GM23248 (cell line): Measurements from ENCODE around the gene MYLK3. TPM values are rescaled to one million over a fixed set of nuclear protein-coding genes. Genes with fewer than 3 reads are reported as not detected.

ENCODE experiments used
- DNase-seq: peaks from one replicate; pipeline ENCODE4 v3.0.0-alpha.2; 2015
- H2AFZ ChIP-seq: fragments of 200-600 bp; sonication (generic); 2 replicates; pipeline ENCODE4 v1.6.1; 2016; ENCODE audit warnings: antibody characterized with exemption
- H3F3A ChIP-seq: fragments of 200-600 bp; sonication (generic); 2 replicates; pipeline ENCODE4 v1.6.1; 2016; ENCODE audit warnings: mild to moderate bottlenecking, antibody characterized with exemption, mixed run types; ENCODE audit not compliant: insufficient read depth
- H3K27ac ChIP-seq: fragments of 200-600 bp; sonication (generic); 2 replicates; pipeline ENCODE4 v1.5.1; 2016; ENCODE audit warnings: mild to moderate bottlenecking
- H3K27me3 ChIP-seq: fragments of 200-600 bp; sonication (generic); replicated peaks from 2 replicates; pipeline ENCODE4 v1.6.1; 2016; ENCODE audit warnings: mild to moderate bottlenecking; ENCODE audit not compliant: insufficient read depth
- H3K36me3 ChIP-seq: fragments of 200-600 bp; sonication (generic); 2 replicates; pipeline ENCODE4 v1.6.1; 2016; ENCODE audit warnings: low read depth, mild to moderate bottlenecking
- H3K4me1 ChIP-seq: fragments of 200-600 bp; sonication (generic); 2 replicates; pipeline ENCODE4 v1.6.1; 2016; ENCODE audit warnings: mild to moderate bottlenecking; ENCODE audit not compliant: insufficient read depth
- H3K4me2 ChIP-seq: fragments of 200-600 bp; sonication (generic); one replicate; pipeline ENCODE4 v1.6.1; 2016; ENCODE audit warnings: mild to moderate bottlenecking; ENCODE audit not compliant: unreplicated experiment
- H3K4me3 ChIP-seq: fragments of 200-600 bp; sonication (generic); 2 replicates; pipeline ENCODE4 v1.5.1; 2016; ENCODE audit warnings: mild to moderate bottlenecking
- H3K79me2 ChIP-seq: fragments of 200-600 bp; sonication (generic); 2 replicates; pipeline ENCODE4 v1.6.1; 2016; ENCODE audit warnings: mild to moderate bottlenecking; ENCODE audit not compliant: insufficient read depth
- H3K9ac ChIP-seq: fragments of 200-600 bp; sonication (generic); 2 replicates; pipeline ENCODE4 v1.6.1; 2016; ENCODE audit warnings: mild to moderate bottlenecking
- H3K9me2 ChIP-seq: fragments of 200-600 bp; sonication (generic); 2 replicates; pipeline ENCODE4 v1.6.1; 2016; ENCODE audit warnings: mixed run types, mild to moderate bottlenecking, moderate library complexity; ENCODE audit not compliant: insufficient read depth
- H3K9me3 ChIP-seq: fragments of 200-600 bp; sonication (generic); one replicate; pipeline ENCODE4 v1.6.1; 2017; ENCODE audit warnings: low read depth
- H4K20me1 ChIP-seq: fragments of 200-600 bp; sonication (generic); 2 replicates; pipeline ENCODE4 v1.6.0; 2016; ENCODE audit not compliant: insufficient read depth
- EZH2 ChIP-seq: fragments of 200-600 bp; sonication (generic); IDR thresholded peaks from 2 replicates; pipeline ENCODE4 v1.6.1; 2018; ENCODE audit warnings: antibody characterized with exemption, mild to moderate bottlenecking; ENCODE audit not compliant: insufficient read depth, poor library complexity, severe bottlenecking
- EZH2phosphoT487 ChIP-seq: fragments of 200-600 bp; sonication (generic); IDR thresholded peaks from 2 replicates; pipeline ENCODE4 v1.6.1; 2018; ENCODE audit warnings: antibody characterized with exemption, moderate library complexity, mild to moderate bottlenecking, low read depth; ENCODE audit not compliant: insufficient read depth
- WGBS, 2 experiments: methylation state at CpG; one replicate each; pipeline ENCODE4 v1.1.6; 2015 to 2017; ENCODE audit warnings: low lambda C conversion rate in 2 of 2, low coverage in 1 of 2; ENCODE audit errors: missing lambda C conversion rate in 2 of 2; 5-methylcytosine and 5-hydroxymethylcytosine counted together
- in situ Hi-C: fragments of 300-500 bp; cut with MboI; formaldehyde crosslinking; loops from 2 replicates; pipeline ENCODE4 v1.15.0; 2020
- polyA plus RNA-seq: library from polyadenylated mRNA; unstranded; fragments of >200 nt; fragmentation: Nextera tagmentation; extraction: Ambion mirVana; gene quantifications from 2 replicates; pipeline ENCODE4 v1.2.1, GENCODE V29; 2016
- total RNA-seq: library from RNA; depleted of rRNA; stranded (reverse); fragments of >200 nt; shearing (Covaris generic); gene quantifications from 2 replicates; pipeline ENCODE4 v1.2.3, GENCODE V29; 2014

The MYLK3 gene
- total and polyA plus RNA-seq, 2 experiments from 2014 or later, result not detected

- no peak overlapping the region for H3K4me2 ChIP-seq
- in situ Hi-C loops, result no loop called here
- H3K4me1 ChIP-seq, result no peaks in the 10 kb centered on the region
- H3K27ac ChIP-seq, result no peak overlapping the region
- no peaks in the 10 kb centered on the region for H3F3A ChIP-seq
- H3K9me2 ChIP-seq, result no peaks in the 10 kb centered on the region
- no peaks in the 10 kb centered on the region for H3K9me3 ChIP-seq
- H3K36me3 ChIP-seq, result no peaks in the 10 kb centered on the region
- no peak for DNase-seq
- H2AFZ ChIP-seq, result no peak overlapping the region
- TF ChIP-seq EZH2phosphoT487, result no peak
- no peaks in the 10 kb centered on the region for H3K27me3 ChIP-seq
- peaks cover 13% of the 10 kb centered on the region for H3K79me2 ChIP-seq
- no peak overlapping the region for H3K4me3 ChIP-seq
- H3K9ac ChIP-seq, result no peak overlapping the region
- 94 to 97% methylated on average over 3 of the region's 3 CpGs for WGBS, 2 experiments
- H4K20me1 ChIP-seq, result no peaks in the 10 kb centered on the region
These were observed 51.2 kb downstream of the MYLK3 start for GRCh38 chr16:46696957-46697356.

GRCh38 chr16:46695937-46696336 lies 52.2 kb downstream of the MYLK3 start:
- no peak overlapping the region for H3K27ac ChIP-seq
- H3F3A ChIP-seq, result peaks cover 5% of the 10 kb centered on the region
- H3K27me3 ChIP-seq, result no peaks in the 10 kb centered on the region
- H3K9ac ChIP-seq, result no peak overlapping the region
- no peak overlapping the region for H2AFZ ChIP-seq
- no peak for TF ChIP-seq EZH2
- TF ChIP-seq EZH2phosphoT487, result no peak
- no peaks in the 10 kb centered on the region for H3K36me3 ChIP-seq
- H3K4me3 ChIP-seq, result no peak overlapping the region
- in situ Hi-C loops, result no loop called here
- H3K9me2 ChIP-seq, result no peaks in the 10 kb centered on the region
- H3K4me1 ChIP-seq, result peaks cover 4% of the 10 kb centered on the region
- H3K4me2 ChIP-seq, result no peak overlapping the region
- no peak for DNase-seq
- 90 to 92% methylated on average over 5 of the region's 5 CpGs for WGBS, 2 experiments
- no peaks in the 10 kb centered on the region for H3K9me3 ChIP-seq
- peaks cover 23% of the 10 kb centered on the region for H3K79me2 ChIP-seq
- H4K20me1 ChIP-seq, result no peaks in the 10 kb centered on the region

- Histone ChIP-seq H4K20me1 (no peaks in the 10 kb centered on the region), H3K4me3 (no peak overlapping the region), H3F3A (peaks cover 18% of the 10 kb centered on the region), H2AFZ (no peak overlapping the region), H3K9me3 (no peaks in the 10 kb centered on the region), H3K9me2 (no peaks in the 10 kb centered on the region), H3K4me1 (peaks cover 11% of the 10 kb centered on the region), H3K4me2 (no peak overlapping the region), H3K9ac (no peak overlapping the region), H3K79me2 (peaks cover 32% of the 10 kb centered on the region), H3K27ac (no peak overlapping the region), H3K27me3 (no peaks in the 10 kb centered on the region), H3K36me3 (no peaks in the 10 kb centered on the region)
- in situ Hi-C loops, result no loop called here
- TF ChIP-seq EZH2phosphoT487 (no peak), EZH2 (no peak)
- WGBS, 2 experiments, result 94 to 98% methylated on average over 2 of the region's 2 CpGs
- no peak for DNase-seq
These were observed 54.5 kb downstream of the MYLK3 start for GRCh38 chr16:46693598-46693997.

- peaks cover 51% of the 10 kb centered on the region for H3K79me2 ChIP-seq
- H4K20me1 ChIP-seq, result peaks cover 12% of the 10 kb centered on the region; the same call in 1 of the 2 replicates
- H3K4me2 ChIP-seq, result no peak overlapping the region
- peaks cover 23% of the 10 kb centered on the region for H3K4me1 ChIP-seq
- H3K9me3 ChIP-seq, result no peaks in the 10 kb centered on the region
- H3K27me3 ChIP-seq, result no peaks in the 10 kb centered on the region
- 97 to 98% methylated on average over 3 to 4 of the region's 4 CpGs for WGBS, 2 experiments
- no peak overlapping the region for H3K4me3 ChIP-seq
- no peak overlapping the region for H3K9ac ChIP-seq
- TF ChIP-seq EZH2phosphoT487, result no peak
- TF ChIP-seq EZH2, result no peak
- H3K36me3 ChIP-seq, result no peaks in the 10 kb centered on the region
- no peak for DNase-seq
- in situ Hi-C loops, result no loop called here
- H3K27ac ChIP-seq, result no peak overlapping the region
- 0 out of 2 replicates have a peak overlapping the region, but pooled peaks have one; percentile 95 for H2AFZ ChIP-seq
- no peaks in the 10 kb centered on the region for H3K9me2 ChIP-seq
- peaks cover 18% of the 10 kb centered on the region for H3F3A ChIP-seq
These were observed 56.4 kb downstream of the MYLK3 start for GRCh38 chr16:46691726-46692125.
